HCT116 (cell line): ENCODE measurements around the gene SLC7A1. TPM values are rescaled to one million over a fixed set of nuclear protein-coding genes. Genes with fewer than 3 reads are reported as not detected.

ENCODE experiments used
- ATAC-seq: fragments of 200-7000 bp; cut with Tn5 transposase; 2 replicates; pipeline ENCODE4 v1.9.1; 2020; ENCODE audit warnings: mild to moderate bottlenecking, moderate library complexity
- BruUV-seq: library from RNA; stranded (reverse); fragments of 400-500 nt; replicated peaks from 2 replicates; lab custom pipeline; 2021; lab: Mats Ljungman, UMichigan
- CTCF ChIA-PET: fragments of 300-600 bp; sonication (Branson Sonifier 250); formaldehyde crosslinking; loops from one replicate; lab custom pipeline; 2021; ENCODE audit warnings: antibody characterized with exemption; lab: Charles Lee
- POLR2A ChIA-PET: fragments of 300-600, 350-600 bp; sonication (Branson Sonifier 250); formaldehyde crosslinking; loops from one replicate; lab custom pipeline; 2021; ENCODE audit warnings: antibody characterized with exemption; lab: Charles Lee
- RAD21 ChIA-PET, 2 experiments: fragments of 300-600 bp; sonication (Branson Sonifier 250); formaldehyde crosslinking; loops; one replicate each; lab custom pipeline; 2023; ENCODE audit warnings: low total read pairs in 2 of 2; ENCODE audit not compliant: uncharacterized antibody in 2 of 2, unreplicated experiment in 2 of 2, low non-redundant PET in 1 of 2; lab: Charles Lee
- DNase-seq: peaks from one replicate; pipeline ENCODE4 v3.0.0-alpha.2; 2010; ENCODE audit warnings: low read depth, low spot score
- H2AFZ ChIP-seq: fragments of 200-600 bp; shearing (Covaris generic), sonication (generic); 2 replicates; pipeline ENCODE4 v1.6.1; 2017; ENCODE audit warnings: low read depth, mixed run types, mixed read lengths, antibody characterized with exemption, low read length; ENCODE audit not compliant: poor library complexity, severe bottlenecking
- H3K27ac ChIP-seq: 2 replicates; pipeline ENCODE4 v1.5.1; 2012; ENCODE audit warnings: low read depth, low read length
- H3K27me3 ChIP-seq: fragments of 200-600 bp; sonication (generic); 2 replicates; pipeline ENCODE4 v1.6.1; 2016; ENCODE audit warnings: mixed run types, low read length, mixed read lengths; ENCODE audit not compliant: insufficient read depth
- H3K36me3 ChIP-seq, 2 experiments: fragments of 200-500 bp in 1 of 2; fragments of 200-600 bp in 1 of 2; sonication (Bioruptor generic) in 1 of 2; sonication (generic) in 1 of 2; 2 replicates each; pipeline versions ENCODE4 v1.5.1 to v1.6.1; 2014 to 2016; ENCODE audit warnings: low read length in 2 of 2, inconsistent platforms in 1 of 2, mixed read lengths in 1 of 2, mixed run types in 1 of 2; ENCODE audit not compliant: insufficient read depth in 2 of 2, control insufficient read depth in 1 of 2
- H3K4me1 ChIP-seq, 2 experiments: fragments of 200-600 bp in 1 of 2; sonication (generic) in 1 of 2; 2 replicates each; pipeline versions ENCODE4 v1.5.1 to v1.6.1; 2012 to 2017; ENCODE audit warnings: low read length in 2 of 2, inconsistent platforms in 1 of 2, mild to moderate bottlenecking in 1 of 2, mixed read lengths in 1 of 2, mixed run types in 1 of 2, moderate library complexity in 1 of 2; ENCODE audit not compliant: insufficient read depth in 2 of 2, control insufficient read depth in 1 of 2
- H3K4me2 ChIP-seq: fragments of 200-600 bp; sonication (generic); 2 replicates; pipeline ENCODE4 v1.6.1; 2017; ENCODE audit warnings: mixed run types, low read length, mixed read lengths
- H3K4me3 ChIP-seq, 2 experiments: fragments of 200-600 bp in 1 of 2; sonication (generic) in 1 of 2; replicated peaks in 1 of 2; 2 replicates each; pipeline ENCODE4 v1.5.1; 2011 to 2016; ENCODE audit warnings: low read length in 2 of 2, control low read depth in 1 of 2, low read depth in 1 of 2, mild to moderate bottlenecking in 1 of 2, mixed read lengths in 1 of 2, mixed run types in 1 of 2
- H3K79me2 ChIP-seq: fragments of 200-600 bp; sonication (generic); 2 replicates; pipeline ENCODE4 v1.6.1; 2017; ENCODE audit warnings: mild to moderate bottlenecking, mixed run types, low read length, moderate library complexity, mixed read lengths; ENCODE audit not compliant: insufficient read depth
- H3K9ac ChIP-seq: fragments of 200-600 bp; sonication (generic); 2 replicates; pipeline ENCODE4 v1.6.1; 2016; ENCODE audit warnings: low read length, mixed read lengths
- H3K9me2 ChIP-seq: fragments of 200-600 bp; sonication (generic), shearing (Covaris generic); 2 replicates; pipeline ENCODE4 v1.6.1; 2017; ENCODE audit warnings: mixed run types, mild to moderate bottlenecking, moderate library complexity; ENCODE audit not compliant: insufficient read depth
- H3K9me3 ChIP-seq, 2 experiments: fragments of 200-500 bp in 1 of 2; fragments of 200-600 bp in 1 of 2; sonication (Bioruptor generic) in 1 of 2; sonication (generic) in 1 of 2; 2 replicates each; pipeline ENCODE4 v1.6.1; 2014 to 2017; ENCODE audit warnings: low read length in 2 of 2, mixed read lengths in 2 of 2, inconsistent platforms in 1 of 2, low read depth in 1 of 2, mild to moderate bottlenecking in 1 of 2, mixed run types in 1 of 2, moderate library complexity in 1 of 2; ENCODE audit not compliant: control insufficient read depth in 1 of 2, insufficient read depth in 1 of 2
- H4K20me1 ChIP-seq: fragments of 200-600 bp; sonication (generic), shearing (Covaris generic); 2 replicates; pipeline ENCODE4 v1.6.1; 2017; ENCODE audit warnings: mixed run types, mild to moderate bottlenecking, moderate library complexity; ENCODE audit not compliant: insufficient read depth
- CEBPB ChIP-seq: IDR thresholded peaks from 2 replicates; pipeline ENCODE4 v1.6.1; 2012; ENCODE audit warnings: low read depth
- ELF1 ChIP-seq: IDR thresholded peaks from 2 replicates; pipeline ENCODE4 v1.6.1; 2012; ENCODE audit warnings: low read depth, borderline replicate concordance
- EZH2 ChIP-seq: fragments of 200-600 bp; sonication (generic); IDR thresholded peaks from 2 replicates; pipeline ENCODE4 v1.6.1; 2017; ENCODE audit warnings: antibody characterized with exemption, mixed run types
- FOSL1 ChIP-seq: IDR thresholded peaks from 2 replicates; pipeline ENCODE4 v1.6.1; 2012; ENCODE audit warnings: low read depth
- POLR2AphosphoS5 ChIP-seq: IDR thresholded peaks from 2 replicates; pipeline ENCODE4 v1.6.1; 2011; ENCODE audit warnings: mild to moderate bottlenecking, low read depth, low read length, moderate library complexity
- RAD21 ChIP-seq: IDR thresholded peaks from 2 replicates; pipeline ENCODE4 v1.6.1; 2012; ENCODE audit warnings: low read depth, mild to moderate bottlenecking
- SP1 ChIP-seq: IDR thresholded peaks from 2 replicates; pipeline ENCODE4 v1.6.1; 2012; ENCODE audit warnings: low read depth
- YY1 ChIP-seq: IDR thresholded peaks from 2 replicates; pipeline ENCODE4 v1.6.1; 2011; ENCODE audit warnings: low read length, low read depth, moderate library complexity, mild to moderate bottlenecking; ENCODE audit not compliant: insufficient replicate concordance; ENCODE audit errors: extremely low read depth
- ZFX ChIP-seq: fragments of 450-650 bp; IDR thresholded peaks from 2 replicates; pipeline ENCODE4 v1.6.1; 2017
- ZNF274 ChIP-seq: fragments of 200-500 bp; sonication (Bioruptor generic); IDR thresholded peaks from 2 replicates; pipeline ENCODE4 v1.6.1; 2014; ENCODE audit warnings: mild to moderate bottlenecking, low read depth, low read length, inconsistent platforms
- intact Hi-C: fragments of 100-400 bp; cut with micrococcal nuclease; formaldehyde crosslinking; loops from 2 replicates; pipeline ENCODE4 v1.10.0; 2022
- total RNA-seq: library from RNA; stranded (reverse); gene quantifications from one replicate; pipeline ENCODE4 v1.2.1, GENCODE V29; 2021; ENCODE audit not compliant: unreplicated experiment
- TF ChIP-seq, protein P1 (sequence below): IDR thresholded peaks from 2 replicates; pipeline ENCODE4 v1.6.1; 2012
- TF ChIP-seq, protein P2 (sequence below): IDR thresholded peaks from 2 replicates; pipeline ENCODE4 v1.6.1; 2012; ENCODE audit warnings: low read depth
- TF ChIP-seq, protein P3 (sequence below), 3 experiments: fragments of 200-600 bp in 1 of 3; sonication (generic) in 1 of 3; IDR thresholded peaks in 2 of 3; conservative IDR thresholded peaks in 1 of 3; 2 replicates each; pipeline ENCODE4 v1.5.1; 2012 to 2017; ENCODE audit warnings: low read depth in 2 of 3, low read length in 2 of 3, antibody characterized with exemption in 1 of 3, borderline replicate concordance in 1 of 3, control low read depth in 1 of 3, mild to moderate bottlenecking in 1 of 3, mixed read lengths in 1 of 3, mixed run types in 1 of 3, moderate library complexity in 1 of 3; ENCODE audit not compliant: insufficient read depth in 1 of 3
- TF ChIP-seq, protein P4 (sequence below): IDR thresholded peaks from 2 replicates; pipeline ENCODE4 v1.6.1; 2012

The SLC7A1 gene
- total RNA-seq, 1 experiment from 2014 or later = 124 TPM

DNA sequence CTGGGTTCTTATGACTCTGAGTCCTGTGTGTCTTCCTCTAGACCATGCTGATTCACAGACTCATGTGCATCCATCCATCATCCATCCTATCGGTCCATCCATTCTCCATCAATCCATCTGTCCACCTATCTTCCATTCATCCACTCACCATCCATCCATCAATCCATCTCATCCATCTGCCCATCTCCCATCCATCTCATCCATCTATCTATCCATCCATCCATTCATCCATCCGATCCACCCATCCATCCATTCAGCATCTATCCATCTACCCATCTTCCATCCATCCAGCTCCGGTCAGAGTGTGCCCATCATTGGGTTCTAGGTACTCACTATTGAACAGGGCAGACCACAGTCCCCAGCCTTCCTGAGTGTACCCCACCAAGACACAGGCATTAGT lies 75.6 kb downstream of the SLC7A1 start:
- RAD21 ChIA-PET = no interaction called here
- no peaks in the 10 kb centered on the region for H4K20me1 ChIP-seq
- TF ChIP-seq ZFX (no peak), POLR2AphosphoS5 (no peak), FOSL1 (no peak), CEBPB (no peak), EZH2 (no peak)
- TF ChIP-seq, protein P1, sequence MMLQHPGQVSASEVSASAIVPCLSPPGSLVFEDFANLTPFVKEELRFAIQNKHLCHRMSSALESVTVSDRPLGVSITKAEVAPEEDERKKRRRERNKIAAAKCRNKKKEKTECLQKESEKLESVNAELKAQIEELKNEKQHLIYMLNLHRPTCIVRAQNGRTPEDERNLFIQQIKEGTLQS = no peak
- H3K4me3 ChIP-seq = no peak overlapping the region
- no peaks in the 10 kb centered on the region for H3K9me3 ChIP-seq
- H3K4me1 ChIP-seq = peaks cover 0 to 7% of the 10 kb centered on the region in 2 experiments; a peak in 1 of 4 replicates
- H3K4me2 ChIP-seq = no peak overlapping the region
- DNase-seq (no peak), ATAC-seq (no peak)
- peaks cover 4% of the 10 kb centered on the region; the same call in 1 of the 2 replicates for H3K79me2 ChIP-seq
- no peaks in the 10 kb centered on the region for H3K27me3 ChIP-seq
- POLR2A ChIA-PET = no interaction called here
- no peak overlapping the region for H3K27ac ChIP-seq
- intact Hi-C loops = no loop called here
- no peak overlapping the region for H2AFZ ChIP-seq
- CTCF ChIA-PET = no interaction called here
- no peaks in the 10 kb centered on the region for H3K9me2 ChIP-seq
- BruUV-seq = no TSS peak
- peaks cover 20 to 37% of the 10 kb centered on the region in 2 experiments for H3K36me3 ChIP-seq
- no peak overlapping the region for H3K9ac ChIP-seq

DNA sequence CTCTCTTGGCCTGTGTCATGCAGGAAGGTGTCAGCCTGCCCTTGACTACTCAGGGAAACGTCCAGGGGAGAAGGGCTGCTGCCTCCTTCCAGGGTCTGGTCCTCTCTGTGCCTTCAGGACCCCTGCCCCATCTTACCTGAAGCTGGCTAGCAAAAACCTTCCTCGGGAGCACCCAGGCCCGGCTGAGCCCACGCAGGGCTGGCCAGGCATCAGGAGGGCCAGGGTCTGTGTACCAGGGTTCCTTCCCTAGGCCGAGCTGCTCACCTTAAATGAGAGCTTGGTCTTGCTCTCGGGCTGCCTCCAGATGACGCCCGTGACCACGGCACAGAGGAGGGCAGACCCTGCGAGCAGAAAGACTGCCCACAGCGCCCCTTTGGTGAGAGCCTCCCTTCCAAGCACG lies 78.6 kb downstream of the SLC7A1 start:
- BruUV-seq = no TSS peak
- Histone ChIP-seq H3K4me3 (no peak overlapping the region), H3K4me2 (no peak overlapping the region), H3K9me3 (no peaks in the 10 kb centered on the region), H3K79me2 (peaks cover 4% of the 10 kb centered on the region; the same call in 1 of the 2 replicates), H3K4me1 (peaks cover 0 to 7% of the 10 kb centered on the region in 2 experiments; a peak in 1 of 4 replicates), H3K27me3 (no peaks in the 10 kb centered on the region), H2AFZ (no peak overlapping the region), H3K9me2 (no peaks in the 10 kb centered on the region), H3K36me3 (peaks cover 10 to 26% of the 10 kb centered on the region in 2 experiments; a peak in 3 of 4 replicates), H3K27ac (no peak overlapping the region), H4K20me1 (no peaks in the 10 kb centered on the region), H3K9ac (no peak overlapping the region)
- ATAC-seq (no peak), DNase-seq (no peak)
- ChIA-PET RAD21 (no interaction called here), CTCF (interaction anchor here (1.6 kb wide), 1 partner anchor 9 kb away, joined by 5 read pairs; no protein-coding TSS in a partner anchor), POLR2A (no interaction called here)
- intact Hi-C loops = no loop called here
- no peak for TF ChIP-seq CEBPB
- TF ChIP-seq, protein P2, sequence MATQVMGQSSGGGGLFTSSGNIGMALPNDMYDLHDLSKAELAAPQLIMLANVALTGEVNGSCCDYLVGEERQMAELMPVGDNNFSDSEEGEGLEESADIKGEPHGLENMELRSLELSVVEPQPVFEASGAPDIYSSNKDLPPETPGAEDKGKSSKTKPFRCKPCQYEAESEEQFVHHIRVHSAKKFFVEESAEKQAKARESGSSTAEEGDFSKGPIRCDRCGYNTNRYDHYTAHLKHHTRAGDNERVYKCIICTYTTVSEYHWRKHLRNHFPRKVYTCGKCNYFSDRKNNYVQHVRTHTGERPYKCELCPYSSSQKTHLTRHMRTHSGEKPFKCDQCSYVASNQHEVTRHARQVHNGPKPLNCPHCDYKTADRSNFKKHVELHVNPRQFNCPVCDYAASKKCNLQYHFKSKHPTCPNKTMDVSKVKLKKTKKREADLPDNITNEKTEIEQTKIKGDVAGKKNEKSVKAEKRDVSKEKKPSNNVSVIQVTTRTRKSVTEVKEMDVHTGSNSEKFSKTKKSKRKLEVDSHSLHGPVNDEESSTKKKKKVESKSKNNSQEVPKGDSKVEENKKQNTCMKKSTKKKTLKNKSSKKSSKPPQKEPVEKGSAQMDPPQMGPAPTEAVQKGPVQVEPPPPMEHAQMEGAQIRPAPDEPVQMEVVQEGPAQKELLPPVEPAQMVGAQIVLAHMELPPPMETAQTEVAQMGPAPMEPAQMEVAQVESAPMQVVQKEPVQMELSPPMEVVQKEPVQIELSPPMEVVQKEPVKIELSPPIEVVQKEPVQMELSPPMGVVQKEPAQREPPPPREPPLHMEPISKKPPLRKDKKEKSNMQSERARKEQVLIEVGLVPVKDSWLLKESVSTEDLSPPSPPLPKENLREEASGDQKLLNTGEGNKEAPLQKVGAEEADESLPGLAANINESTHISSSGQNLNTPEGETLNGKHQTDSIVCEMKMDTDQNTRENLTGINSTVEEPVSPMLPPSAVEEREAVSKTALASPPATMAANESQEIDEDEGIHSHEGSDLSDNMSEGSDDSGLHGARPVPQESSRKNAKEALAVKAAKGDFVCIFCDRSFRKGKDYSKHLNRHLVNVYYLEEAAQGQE = no peak
- TF ChIP-seq, protein P3, sequence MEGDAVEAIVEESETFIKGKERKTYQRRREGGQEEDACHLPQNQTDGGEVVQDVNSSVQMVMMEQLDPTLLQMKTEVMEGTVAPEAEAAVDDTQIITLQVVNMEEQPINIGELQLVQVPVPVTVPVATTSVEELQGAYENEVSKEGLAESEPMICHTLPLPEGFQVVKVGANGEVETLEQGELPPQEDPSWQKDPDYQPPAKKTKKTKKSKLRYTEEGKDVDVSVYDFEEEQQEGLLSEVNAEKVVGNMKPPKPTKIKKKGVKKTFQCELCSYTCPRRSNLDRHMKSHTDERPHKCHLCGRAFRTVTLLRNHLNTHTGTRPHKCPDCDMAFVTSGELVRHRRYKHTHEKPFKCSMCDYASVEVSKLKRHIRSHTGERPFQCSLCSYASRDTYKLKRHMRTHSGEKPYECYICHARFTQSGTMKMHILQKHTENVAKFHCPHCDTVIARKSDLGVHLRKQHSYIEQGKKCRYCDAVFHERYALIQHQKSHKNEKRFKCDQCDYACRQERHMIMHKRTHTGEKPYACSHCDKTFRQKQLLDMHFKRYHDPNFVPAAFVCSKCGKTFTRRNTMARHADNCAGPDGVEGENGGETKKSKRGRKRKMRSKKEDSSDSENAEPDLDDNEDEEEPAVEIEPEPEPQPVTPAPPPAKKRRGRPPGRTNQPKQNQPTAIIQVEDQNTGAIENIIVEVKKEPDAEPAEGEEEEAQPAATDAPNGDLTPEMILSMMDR (IDR thresholded peaks at IDR 0.05 in 2 of 3, conservative IDR thresholded peaks at IDR 0.05 in 1 of 3; ENCODE audit: borderline replicate concordance in 1 of 3, insufficient read depth in 1 of 3, low read depth in 2 of 3, low read length in 2 of 3) = no peak
- no peak for TF ChIP-seq ELF1
- TF ChIP-seq ZNF274 = no peak
- TF ChIP-seq, protein P4, sequence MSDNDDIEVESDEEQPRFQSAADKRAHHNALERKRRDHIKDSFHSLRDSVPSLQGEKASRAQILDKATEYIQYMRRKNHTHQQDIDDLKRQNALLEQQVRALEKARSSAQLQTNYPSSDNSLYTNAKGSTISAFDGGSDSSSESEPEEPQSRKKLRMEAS = no peak
- TF ChIP-seq ZFX = no peak
- TF ChIP-seq, protein P1 = no peak
- TF ChIP-seq YY1 = no peak
- no peak for TF ChIP-seq SP1
- no peak for TF ChIP-seq EZH2
- no peak for TF ChIP-seq RAD21
